ENCODE results near the gene TBC1D16. TPM values are rescaled to one million over a fixed set of nuclear protein-coding genes. Genes with fewer than 3 reads are reported as not detected.
A peak's percentile ranks its signal among the peaks of the same experiment; 100 is the strongest.

TBC1D16 gene
- total RNA-seq, 1 experiment from 2014 or later = 35.9 TPM

GRCh38 chr17:79926142-79926604 lies 109.5 kb downstream of the TBC1D16 start:
- H3K27me3 Mint-ChIP-seq (ENCODE audit: unreplicated experiment) = peaks cover 13% of the 10 kb centered on the region
- H3K9me3 Mint-ChIP-seq (ENCODE audit: low read depth, unreplicated experiment) = no peaks in the 10 kb centered on the region
- H3K4me1 Mint-ChIP-seq (ENCODE audit: low read depth, unreplicated experiment) = peaks cover 25% of the 10 kb centered on the region
- intact Hi-C loops (cut with micrococcal nuclease; ENCODE audit: unreplicated experiment) = no loop called here
- H3K36me3 Mint-ChIP-seq (ENCODE audit: insufficient read depth, unreplicated experiment) = peaks cover 13% of the 10 kb centered on the region
- DNase-seq = peak; percentile 25
- peak overlapping the region; percentile 76 for H3K27ac Mint-ChIP-seq (ENCODE audit: unreplicated experiment)
- CTCF ChIA-PET = interaction anchor here (0.6 to 1.7 kb wide), 10 partner anchors 10 to 748 kb away, joined by 3 to 9 read pairs (median 4); partner anchors contain the start of gene CBX4
- peak overlapping the region; percentile 17 for H3K4me3 Mint-ChIP-seq (ENCODE audit: low read depth, unreplicated experiment)
- no peak for TF ChIP-seq CTCF (IDR thresholded peaks at IDR 0.05; ENCODE audit: unreplicated experiment)
- no TSS peak for BruUV-seq (replicated peaks)

- H3K9me3 Mint-ChIP-seq (ENCODE audit: low read depth, unreplicated experiment) = no peaks in the 10 kb centered on the region
- H3K27ac Mint-ChIP-seq (ENCODE audit: unreplicated experiment) = peak overlapping the region; percentile 76
- TF ChIP-seq CTCF (IDR thresholded peaks at IDR 0.05; ENCODE audit: unreplicated experiment) = peak; percentile 17
- H3K4me1 Mint-ChIP-seq (ENCODE audit: low read depth, unreplicated experiment) = peaks cover 25% of the 10 kb centered on the region
- H3K27me3 Mint-ChIP-seq (ENCODE audit: unreplicated experiment) = peaks cover 13% of the 10 kb centered on the region
- CTCF ChIA-PET = interaction anchor here (1.0 to 1.7 kb wide), 4 partner anchors 9 to 117 kb away, joined by 3 to 9 read pairs (median 4); no protein-coding TSS in a partner anchor
- peak overlapping the region; percentile 17 for H3K4me3 Mint-ChIP-seq (ENCODE audit: low read depth, unreplicated experiment)
- intact Hi-C loops (cut with micrococcal nuclease; ENCODE audit: unreplicated experiment) = no loop called here
- peak; percentile 90 for DNase-seq
- BruUV-seq (replicated peaks) = no TSS peak
- H3K36me3 Mint-ChIP-seq (ENCODE audit: insufficient read depth, unreplicated experiment) = peaks cover 13% of the 10 kb centered on the region
Measured at GRCh38 chr17:79925242-79925957, 110.3 kb downstream of the TBC1D16 start.

GRCh38 chr17:79924639-79924976 lies 111.1 kb downstream of the TBC1D16 start:
- BruUV-seq (replicated peaks) = no TSS peak
- peaks cover 13% of the 10 kb centered on the region for H3K36me3 Mint-ChIP-seq (ENCODE audit: insufficient read depth, unreplicated experiment)
- TF ChIP-seq CTCF (IDR thresholded peaks at IDR 0.05; ENCODE audit: unreplicated experiment) = no peak

GRCh38 chr17:79923974-79924638 lies 111.6 kb downstream of the TBC1D16 start:
- CTCF ChIA-PET = no interaction called here

More at GRCh38 chr17:79924639-79924976, 111.1 kb downstream of the TBC1D16 start:
- H3K4me1 Mint-ChIP-seq (ENCODE audit: low read depth, unreplicated experiment) = peaks cover 25% of the 10 kb centered on the region
- H3K27me3 Mint-ChIP-seq (ENCODE audit: unreplicated experiment) = peaks cover 13% of the 10 kb centered on the region
- CTCF ChIA-PET = no interaction called here
- DNase-seq = no peak
- H3K27ac Mint-ChIP-seq (ENCODE audit: unreplicated experiment) = peak overlapping the region; percentile 76
- no peak overlapping the region for H3K4me3 Mint-ChIP-seq (ENCODE audit: low read depth, unreplicated experiment)
- intact Hi-C loops (cut with micrococcal nuclease; ENCODE audit: unreplicated experiment) = no loop called here
- H3K9me3 Mint-ChIP-seq (ENCODE audit: low read depth, unreplicated experiment) = no peaks in the 10 kb centered on the region

More at GRCh38 chr17:79923974-79924638, 111.6 kb downstream of the TBC1D16 start:
- Mint-ChIP-seq H3K4me3 (ENCODE audit: low read depth, unreplicated experiment) (no peak overlapping the region), H3K36me3 (ENCODE audit: insufficient read depth, unreplicated experiment) (peaks cover 17% of the 10 kb centered on the region), H3K4me1 (ENCODE audit: low read depth, unreplicated experiment) (peaks cover 30% of the 10 kb centered on the region), H3K27me3 (ENCODE audit: unreplicated experiment) (peaks cover 13% of the 10 kb centered on the region), H3K9me3 (ENCODE audit: low read depth, unreplicated experiment) (no peaks in the 10 kb centered on the region), H3K27ac (ENCODE audit: unreplicated experiment) (peak overlapping the region; percentile 76)
- peak; percentile 59 for DNase-seq
- no peak for TF ChIP-seq CTCF (IDR thresholded peaks at IDR 0.05; ENCODE audit: unreplicated experiment)
- no TSS peak for BruUV-seq (replicated peaks)
- intact Hi-C loops (cut with micrococcal nuclease; ENCODE audit: unreplicated experiment) = no loop called here
